Erythroblast (primary cell): Measurements from ENCODE around the gene MED12L.

Experiments
- GATA1 ChIP-seq: IDR thresholded peaks from 2 replicates; pipeline ENCODE4 v1.6.1; 2011; ENCODE audit warnings: low read depth, mild to moderate bottlenecking, control low read depth, low read length, moderate library complexity
- POLR2A ChIP-seq: IDR thresholded peaks from 2 replicates; pipeline ENCODE4 v1.6.1; 2011; ENCODE audit warnings: mild to moderate bottlenecking, low read length

- no peak for TF ChIP-seq POLR2A
- no peak for TF ChIP-seq GATA1
Measured at GRCh38 chr3:151213881-151214280, 128.4 kb downstream of the MED12L start.
